ENCODE results near the gene SCART1. TPM values are rescaled to one million over a fixed set of nuclear protein-coding genes. Genes with fewer than 3 reads are reported as not detected.
"Not testable (repeated sequence)": the region's sequence is repeated elsewhere in the genome, so short reads cannot be mapped to it uniquely, and the experiment has no call there.

The SCART1 gene
- total RNA-seq, 1 experiment from 2014 or later: 3.7 TPM

GRCh38 chr10:133432789-133433188 lies 21.0 kb upstream of the SCART1 start:
- DNase-seq (ENCODE audit: low read depth, low spot score); CTCF ChIA-PET; H3K9ac ChIP-seq (ENCODE audit: low read length); H3K4me2 ChIP-seq (ENCODE audit: low read length); H3K4me3 ChIP-seq (replicated peaks in 1 of 2; ENCODE audit: low read depth in 1 of 2, low read length in 2 of 2); H4K20me1 ChIP-seq (ENCODE audit: insufficient read depth); H3K79me2 ChIP-seq (ENCODE audit: insufficient read depth, low read length); H3K27me3 ChIP-seq (ENCODE audit: insufficient read depth, low read length); H3K9me3 ChIP-seq (ENCODE audit: control insufficient read depth in 1 of 2, insufficient read depth in 1 of 2, low read depth in 1 of 2, low read length in 2 of 2); POLR2A ChIA-PET; H3K4me1 ChIP-seq (ENCODE audit: control insufficient read depth in 1 of 2, insufficient read depth in 2 of 2, low read length in 2 of 2); H2AFZ ChIP-seq (ENCODE audit: low read depth, low read length, poor library complexity, severe bottlenecking); ATAC-seq; H3K9me2 ChIP-seq (ENCODE audit: insufficient read depth); H3K36me3 ChIP-seq (ENCODE audit: control insufficient read depth in 1 of 2, insufficient read depth in 2 of 2, low read length in 2 of 2); intact Hi-C loops (cut with micrococcal nuclease); BruUV-seq (replicated peaks); RAD21 ChIA-PET (ENCODE audit: low non-redundant PET in 1 of 2, low total read pairs in 2 of 2, uncharacterized antibody in 2 of 2, unreplicated experiment in 2 of 2); H3K27ac ChIP-seq (ENCODE audit: low read depth, low read length): not testable (repeated sequence)

GRCh38 chr10:133438711-133439273 lies 15.0 kb upstream of the SCART1 start:
- Histone ChIP-seq H3K4me1 (ENCODE audit: control insufficient read depth in 1 of 2, insufficient read depth in 2 of 2, low read length in 2 of 2) (no peaks in the 10 kb centered on the region), H2AFZ (ENCODE audit: low read depth, low read length, poor library complexity, severe bottlenecking) (no peak overlapping the region), H3K9ac (ENCODE audit: low read length) (no peak overlapping the region), H3K27me3 (ENCODE audit: insufficient read depth, low read length) (no peaks in the 10 kb centered on the region), H3K79me2 (ENCODE audit: insufficient read depth, low read length) (no peaks in the 10 kb centered on the region), H3K9me2 (ENCODE audit: insufficient read depth) (no peaks in the 10 kb centered on the region), H3K4me3 (replicated peaks in 1 of 2; ENCODE audit: low read depth in 1 of 2, low read length in 2 of 2) (no peak overlapping the region), H3K27ac (ENCODE audit: low read depth, low read length) (no peak overlapping the region), H3K36me3 (ENCODE audit: control insufficient read depth in 1 of 2, insufficient read depth in 2 of 2, low read length in 2 of 2) (no peaks in the 10 kb centered on the region), H3K9me3 (ENCODE audit: control insufficient read depth in 1 of 2, insufficient read depth in 1 of 2, low read depth in 1 of 2, low read length in 2 of 2) (no peaks in the 10 kb centered on the region), H3K4me2 (ENCODE audit: low read length) (no peak overlapping the region), H4K20me1 (ENCODE audit: insufficient read depth) (no peaks in the 10 kb centered on the region)
- ChIA-PET RAD21 (ENCODE audit: low non-redundant PET in 1 of 2, low total read pairs in 2 of 2, uncharacterized antibody in 2 of 2, unreplicated experiment in 2 of 2) (interaction anchor here in 1 of 2 experiments (0.6 kb wide), 1 partner anchor 109 kb away, joined by 3 read pairs; no protein-coding TSS in a partner anchor), CTCF (interaction anchor here (0.7 kb wide), 1 partner anchor 47 kb away, joined by 3 read pairs; no protein-coding TSS in a partner anchor), POLR2A (no interaction called here)
- peak; percentile 4 to 35 (median 28); a peak in 3 of 6 replicates for TF ChIP-seq CTCF (IDR thresholded peaks at IDR 0.05 in 2 of 3, conservative IDR thresholded peaks at IDR 0.05 in 1 of 3; ENCODE audit: borderline replicate concordance in 1 of 3, insufficient read depth in 1 of 3, low read depth in 2 of 3, low read length in 2 of 3)
- no peak for TF ChIP-seq MAX (IDR thresholded peaks at IDR 0.05)
- intact Hi-C loops (cut with micrococcal nuclease): no loop called here
- ATAC-seq (peak; percentile 52; the same call in 1 of the 2 replicates), DNase-seq (ENCODE audit: low read depth, low spot score) (peak; percentile 0)
- no TSS peak for BruUV-seq (replicated peaks)

All from HCT116 (cell line).